Endometrial microvascular endothelial cells (primary cell): ENCODE data around the gene KCNIP1. TPM values are rescaled to one million over a fixed set of nuclear protein-coding genes. Genes with fewer than 3 reads are reported as not detected.

Experiments
- in situ Hi-C: cut with HindIII; loops from 2 replicates; pipeline ENCODE4 v1.10.0; 2017; ENCODE audit warnings: low sequenced_read_pairs, low pct_unique_long_range_greater_than_20kb; ENCODE audit errors: inconsistent ontology term
- total RNA-seq: library from RNA; depleted of rRNA; stranded (reverse); fragments of >200 nt; gene quantifications from one replicate; pipeline ENCODE4 v1.2.3, GENCODE V29; 2015; ENCODE audit errors: inconsistent ontology term

Gene KCNIP1
- total RNA-seq, 1 donor from 2014 or later, result not detected

GRCh38 chr5:170499621-170500020 is 4.2 kb upstream of the KCNIP1 start:
- in situ Hi-C loops, result no loop called here

GRCh38 chr5:170501361-170501760 is 2.5 kb upstream of the KCNIP1 start:
- in situ Hi-C loops, result no loop called here

- in situ Hi-C loops, result no loop called here
These were observed 1.9 kb upstream of the KCNIP1 start for GRCh38 chr5:170501931-170502330.

GRCh38 chr5:170504616-170505266 is 921 bp downstream of the KCNIP1 start:
- in situ Hi-C loops, result no loop called here

GRCh38 chr5:170508036-170508435 is 4.2 kb downstream of the KCNIP1 start:
- in situ Hi-C loops, result no loop called here

- in situ Hi-C loops, result no loop called here
These were observed 5.0 kb downstream of the KCNIP1 start for GRCh38 chr5:170508660-170509347.

GRCh38 chr5:170509348-170509660 is 5.5 kb downstream of the KCNIP1 start:
- in situ Hi-C loops, result no loop called here

GRCh38 chr5:170510126-170510525 is 6.3 kb downstream of the KCNIP1 start:
- in situ Hi-C loops, result no loop called here

GRCh38 chr5:170510559-170510958 is 6.7 kb downstream of the KCNIP1 start:
- in situ Hi-C loops, result no loop called here

- in situ Hi-C loops, result no loop called here
These were observed 7.9 kb downstream of the KCNIP1 start for GRCh38 chr5:170511551-170512258.

GRCh38 chr5:170513856-170514525 is 10.2 kb downstream of the KCNIP1 start:
- in situ Hi-C loops, result no loop called here

GRCh38 chr5:170517411-170517810 is 13.6 kb downstream of the KCNIP1 start:
- in situ Hi-C loops, result no loop called here

- in situ Hi-C loops, result no loop called here
These were observed 14.5 kb downstream of the KCNIP1 start for GRCh38 chr5:170518277-170518676.

GRCh38 chr5:170519549-170519948 is 15.7 kb downstream of the KCNIP1 start:
- in situ Hi-C loops, result no loop called here

- in situ Hi-C loops, result no loop called here
These were observed 16.6 kb downstream of the KCNIP1 start for GRCh38 chr5:170520372-170520771.

GRCh38 chr5:170522211-170523141 is 18.7 kb downstream of the KCNIP1 start:
- in situ Hi-C loops, result no loop called here

- in situ Hi-C loops, result no loop called here
These were observed 19.3 kb downstream of the KCNIP1 start for GRCh38 chr5:170523142-170523551.

- in situ Hi-C loops, result no loop called here
These were observed 20.0 kb downstream of the KCNIP1 start for GRCh38 chr5:170523830-170524229.

- in situ Hi-C loops, result no loop called here
These were observed 20.8 kb downstream of the KCNIP1 start for GRCh38 chr5:170524576-170524975.
